SJCRH30 (cell line): Measurements from ENCODE around the gene ACACB. TPM values are rescaled to one million over a fixed set of nuclear protein-coding genes. Genes with fewer than 3 reads are reported as not detected.

Experiments used
- DNase-seq, 2 experiments: peaks; one replicate each; pipeline ENCODE4 v3.0.0-alpha.2; 2015 to 2020
- H3K27ac ChIP-seq: fragments of 250-450 bp; sonication (Bioruptor Pico); 2 replicates; pipeline ENCODE4 v1.5.1; 2020; ENCODE audit warnings: mild to moderate bottlenecking, moderate library complexity
- H3K27me3 ChIP-seq: fragments of 250-450 bp; sonication (Bioruptor Pico); 2 replicates; pipeline ENCODE4 v1.5.1; 2020; ENCODE audit warnings: mild to moderate bottlenecking, moderate library complexity
- H3K36me3 ChIP-seq: fragments of 250-450 bp; sonication (Bioruptor Pico); 2 replicates; pipeline ENCODE4 v1.5.1; 2020; ENCODE audit warnings: mild to moderate bottlenecking, moderate library complexity
- H3K4me1 ChIP-seq: fragments of 250-450 bp; sonication (Bioruptor Pico); 2 replicates; pipeline ENCODE4 v1.5.1; 2020; ENCODE audit warnings: mild to moderate bottlenecking, moderate library complexity
- H3K4me3 ChIP-seq: fragments of 250-450 bp; sonication (Bioruptor Pico); 2 replicates; pipeline ENCODE4 v1.5.1; 2020; ENCODE audit warnings: mild to moderate bottlenecking, moderate library complexity
- H3K9me3 ChIP-seq: fragments of 250-450 bp; sonication (Bioruptor Pico); replicated peaks from 2 replicates; pipeline ENCODE4 v1.5.1; 2020; ENCODE audit warnings: mild to moderate bottlenecking, moderate library complexity
- total RNA-seq: library from RNA; depleted of rRNA; stranded (reverse); fragments of >200 nt; shearing (Covaris generic); gene quantifications from 2 replicates; pipeline ENCODE4 v1.2.3, GENCODE V29; 2014

The ACACB gene
- total RNA-seq, 1 experiment from 2014 or later = 3.3 TPM

DNA sequence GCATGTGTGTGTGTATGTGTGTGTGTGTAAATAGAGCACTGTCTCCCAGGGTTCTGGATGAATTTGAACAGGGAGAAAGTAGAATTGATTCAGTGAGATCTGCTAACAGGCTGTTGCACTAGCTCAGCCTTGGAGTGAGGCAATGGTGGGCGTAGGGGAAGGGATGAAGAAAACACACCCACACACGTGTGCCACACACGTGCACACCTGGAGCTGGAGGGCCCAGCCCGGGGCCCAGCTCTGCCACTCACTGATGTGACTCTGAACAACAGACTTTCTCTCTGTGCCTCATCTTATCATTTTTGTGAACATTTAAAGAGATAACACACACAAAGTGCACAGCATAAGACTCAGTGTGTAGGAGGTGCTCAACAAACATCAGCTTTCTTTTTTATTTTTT is 4.2 kb downstream of the ACACB start:
- H3K4me3 ChIP-seq = no peak overlapping the region
- H3K36me3 ChIP-seq = no peaks in the 10 kb centered on the region
- no peak overlapping the region for H3K27ac ChIP-seq
- peaks cover 7% of the 10 kb centered on the region; the same call in 1 of the 2 replicates for H3K4me1 ChIP-seq
- no peaks in the 10 kb centered on the region for H3K27me3 ChIP-seq
- H3K9me3 ChIP-seq = no peaks in the 10 kb centered on the region
- DNase-seq = no peak

GRCh38 chr12:109121346-109121880 is 5.0 kb downstream of the ACACB start:
- peaks cover 2% of the 10 kb centered on the region; the same call in 1 of the 2 replicates for H3K4me1 ChIP-seq
- H3K27me3 ChIP-seq = no peaks in the 10 kb centered on the region
- no peak overlapping the region for H3K27ac ChIP-seq
- DNase-seq = no peak
- no peak overlapping the region for H3K4me3 ChIP-seq
- no peaks in the 10 kb centered on the region for H3K9me3 ChIP-seq
- H3K36me3 ChIP-seq = no peaks in the 10 kb centered on the region

GRCh38 chr12:109124878-109125648 is 8.7 kb downstream of the ACACB start:
- Histone ChIP-seq H3K9me3 (no peaks in the 10 kb centered on the region), H3K27ac (no peak overlapping the region), H3K4me3 (no peak overlapping the region), H3K36me3 (no peaks in the 10 kb centered on the region), H3K27me3 (no peaks in the 10 kb centered on the region), H3K4me1 (no peaks in the 10 kb centered on the region; the same call in 1 of the 2 replicates)
- DNase-seq = no peak

DNA sequence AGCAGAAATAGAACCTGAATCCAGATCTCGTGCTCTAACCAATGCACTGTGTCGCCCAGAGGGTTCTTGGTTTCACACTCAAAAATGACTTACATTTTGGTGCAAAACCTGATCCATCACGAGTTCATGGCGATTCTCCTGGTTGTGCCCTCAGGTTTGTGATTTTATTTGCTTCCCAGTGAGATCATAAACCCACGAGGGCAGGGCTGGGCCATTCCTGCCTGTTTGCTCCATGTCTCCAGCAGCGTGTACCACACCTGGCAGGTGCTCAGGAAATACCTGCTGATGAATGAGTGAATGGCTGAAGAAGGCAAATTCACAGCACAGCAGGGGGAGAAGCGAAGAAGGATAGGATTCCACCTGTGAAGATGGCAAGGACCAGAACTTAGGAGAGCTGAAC is 9.4 kb downstream of the ACACB start:
- Histone ChIP-seq H3K27ac (no peak overlapping the region), H3K4me1 (peaks cover 4% of the 10 kb centered on the region), H3K9me3 (no peaks in the 10 kb centered on the region), H3K27me3 (no peaks in the 10 kb centered on the region), H3K36me3 (no peaks in the 10 kb centered on the region), H3K4me3 (no peak overlapping the region)
- DNase-seq = no peak

GRCh38 chr12:109126784-109127183 is 10.4 kb downstream of the ACACB start:
- no peak overlapping the region for H3K27ac ChIP-seq
- H3K4me3 ChIP-seq = no peak overlapping the region
- DNase-seq = no peak
- no peaks in the 10 kb centered on the region for H3K27me3 ChIP-seq
- no peaks in the 10 kb centered on the region for H3K36me3 ChIP-seq
- H3K4me1 ChIP-seq = peaks cover 14% of the 10 kb centered on the region
- no peaks in the 10 kb centered on the region for H3K9me3 ChIP-seq

- Histone ChIP-seq H3K36me3 (no peaks in the 10 kb centered on the region), H3K4me3 (no peak overlapping the region), H3K4me1 (peaks cover 16% of the 10 kb centered on the region), H3K27ac (no peak overlapping the region), H3K9me3 (no peaks in the 10 kb centered on the region), H3K27me3 (no peaks in the 10 kb centered on the region)
- DNase-seq = no peak
These were observed 11.3 kb downstream of the ACACB start for GRCh38 chr12:109127533-109128242.

DNA sequence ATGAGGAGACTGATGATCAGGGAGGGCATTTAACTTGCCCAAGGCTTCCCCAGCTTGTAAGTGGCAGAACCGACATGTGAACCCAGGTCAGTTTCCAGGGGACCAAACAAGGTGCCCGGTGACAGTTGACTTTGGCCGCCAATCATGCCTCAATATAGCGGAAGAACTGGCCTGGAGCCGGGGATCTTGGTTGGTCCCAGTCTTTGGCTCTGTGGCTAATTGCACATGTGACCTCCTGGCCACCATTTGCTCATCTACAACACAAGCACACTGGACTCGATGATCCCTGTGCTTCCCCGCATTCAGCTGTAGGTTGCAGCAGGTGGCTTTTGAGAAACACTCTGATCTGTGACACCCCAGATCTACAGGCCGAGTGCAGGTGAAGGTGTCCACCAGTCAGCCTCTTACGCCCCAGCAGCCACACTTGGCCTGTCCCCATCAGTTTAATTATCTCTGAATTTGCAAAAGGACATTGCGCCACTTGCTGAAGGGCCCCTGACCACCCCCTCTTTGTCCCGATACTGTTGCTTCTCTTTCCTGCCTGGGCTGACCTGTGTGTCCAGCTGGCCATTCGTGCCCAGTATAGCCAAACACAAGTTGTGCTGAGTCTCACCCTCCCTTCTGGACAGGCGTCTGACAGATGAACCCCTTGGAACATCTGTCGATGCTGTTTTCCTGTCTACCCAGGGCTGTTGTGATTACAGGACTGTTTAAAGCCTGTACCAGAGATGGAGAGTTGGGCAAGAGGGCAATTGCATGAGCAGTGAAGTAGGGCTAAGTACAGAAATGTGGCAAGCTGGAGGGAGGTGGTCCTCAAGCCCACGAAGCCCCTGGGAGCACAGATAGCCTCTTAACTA is 14.1 kb downstream of the ACACB start:
- Histone ChIP-seq H3K4me3 (no peak overlapping the region; the same call in 1 of the 2 replicates), H3K4me1 (peaks cover 16% of the 10 kb centered on the region), H3K27ac (peak overlapping the region; percentile 56), H3K27me3 (no peaks in the 10 kb centered on the region), H3K9me3 (no peaks in the 10 kb centered on the region), H3K36me3 (no peaks in the 10 kb centered on the region)
- DNase-seq = peak; percentile 9 to 30

DNA sequence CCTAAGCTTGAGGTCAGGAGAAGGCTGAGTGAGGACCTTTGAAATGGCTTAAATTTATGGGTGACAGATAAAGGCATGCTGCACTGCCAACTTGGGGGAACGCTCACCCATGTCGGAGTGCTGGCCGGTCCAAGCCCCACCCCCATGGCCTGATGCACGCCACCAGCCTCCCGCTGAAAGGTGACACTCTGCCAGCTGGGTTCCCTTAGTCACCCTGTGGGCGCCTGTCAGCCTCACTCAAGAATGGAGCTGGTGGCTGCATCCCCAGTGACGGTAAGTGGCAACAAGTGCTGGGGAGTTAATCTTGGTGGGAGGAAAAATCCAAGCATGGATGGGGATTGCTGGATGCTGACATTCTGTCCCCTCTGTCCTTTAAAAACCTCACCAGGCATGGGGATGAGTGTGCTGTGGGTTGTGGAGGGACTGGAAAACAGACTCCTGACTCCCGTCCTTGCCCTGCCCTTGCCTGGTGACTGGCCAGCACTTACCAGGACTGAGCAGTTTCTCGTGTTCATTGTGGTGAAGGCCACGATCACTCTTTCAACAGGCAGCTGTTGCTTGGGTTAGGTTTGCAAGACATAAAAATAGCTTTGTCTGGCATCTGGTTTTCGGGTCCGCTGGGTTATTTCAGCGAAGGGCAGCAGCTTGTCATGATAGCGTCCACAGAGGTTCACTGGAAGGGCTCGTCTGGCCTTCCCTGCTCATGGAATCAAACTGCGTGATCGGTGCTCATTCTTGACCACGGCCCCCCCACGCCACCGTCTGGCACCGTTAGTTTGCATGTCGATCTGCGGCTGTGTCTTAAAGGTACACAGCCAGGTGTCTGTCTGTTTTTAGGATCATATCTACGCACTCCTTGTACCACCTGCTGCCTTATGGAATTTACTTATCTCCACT is 15.0 kb downstream of the ACACB start:
- peak; percentile 72 to 75 for DNase-seq
- Histone ChIP-seq H3K27me3 (no peaks in the 10 kb centered on the region), H3K36me3 (no peaks in the 10 kb centered on the region), H3K27ac (peak overlapping the region; percentile 56), H3K4me3 (peak overlapping the region; percentile 16; the same call in 1 of the 2 replicates), H3K9me3 (no peaks in the 10 kb centered on the region; the same call in 1 of the 2 replicates), H3K4me1 (peaks cover 16% of the 10 kb centered on the region)

DNA sequence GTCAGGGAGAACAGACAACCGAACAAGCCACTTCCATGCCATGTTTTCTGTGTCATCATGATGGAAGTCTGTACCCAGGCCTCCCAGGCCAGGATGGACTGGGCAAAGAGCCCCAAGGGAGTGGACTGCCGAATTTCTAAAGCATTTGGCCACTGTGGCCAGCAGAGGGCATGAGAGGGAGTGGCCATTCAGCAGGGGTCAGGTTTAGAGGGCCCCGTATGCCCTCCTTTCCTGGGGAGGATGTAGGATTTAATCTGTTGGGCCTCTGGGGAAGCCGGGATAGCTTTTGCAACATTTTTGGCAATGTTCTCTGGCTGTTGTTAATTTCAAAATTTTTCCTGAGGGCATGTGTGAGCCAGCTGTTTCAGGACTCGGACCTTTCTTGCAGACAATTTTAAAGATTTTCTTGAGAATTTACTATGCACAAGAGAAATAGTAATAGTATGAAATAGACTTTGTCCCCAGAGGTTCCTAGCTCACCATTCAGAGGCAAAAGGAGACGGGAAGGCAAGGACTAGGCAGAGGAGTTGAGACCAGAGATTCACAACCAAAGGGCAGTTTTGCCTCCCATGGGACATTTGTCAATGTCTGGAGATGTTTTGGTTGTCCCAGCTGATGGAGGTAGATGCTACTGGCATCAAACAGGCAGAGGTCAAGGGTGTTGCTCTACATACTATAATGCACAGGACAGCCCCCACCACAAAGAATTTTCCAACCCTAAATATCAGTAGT is 18.0 kb downstream of the ACACB start:
- no peaks in the 10 kb centered on the region; the same call in 1 of the 2 replicates for H3K9me3 ChIP-seq
- no peaks in the 10 kb centered on the region for H3K36me3 ChIP-seq
- peak; percentile 37 to 58 for DNase-seq
- no peak overlapping the region for H3K4me3 ChIP-seq
- no peaks in the 10 kb centered on the region for H3K27me3 ChIP-seq
- no peak overlapping the region for H3K27ac ChIP-seq
- peaks cover 16% of the 10 kb centered on the region for H3K4me1 ChIP-seq

GRCh38 chr12:109137055-109137454 is 20.7 kb downstream of the ACACB start:
- Histone ChIP-seq H3K27ac (no peak overlapping the region), H3K27me3 (no peaks in the 10 kb centered on the region), H3K4me1 (no peaks in the 10 kb centered on the region; the same call in none of the 2 replicates), H3K4me3 (no peak overlapping the region), H3K36me3 (no peaks in the 10 kb centered on the region), H3K9me3 (no peaks in the 10 kb centered on the region; the same call in 1 of the 2 replicates)
- DNase-seq = no peak

GRCh38 chr12:109139360-109139759 is 23.0 kb downstream of the ACACB start:
- H3K36me3 ChIP-seq = no peaks in the 10 kb centered on the region
- H3K4me3 ChIP-seq = no peak overlapping the region
- H3K27ac ChIP-seq = no peak overlapping the region
- no peaks in the 10 kb centered on the region; the same call in 1 of the 2 replicates for H3K9me3 ChIP-seq
- no peaks in the 10 kb centered on the region for H3K4me1 ChIP-seq
- no peaks in the 10 kb centered on the region for H3K27me3 ChIP-seq
- DNase-seq = no peak

GRCh38 chr12:109139791-109140190 is 23.4 kb downstream of the ACACB start:
- Histone ChIP-seq H3K9me3 (no peaks in the 10 kb centered on the region; the same call in 1 of the 2 replicates), H3K4me1 (no peaks in the 10 kb centered on the region), H3K4me3 (no peak overlapping the region), H3K27me3 (no peaks in the 10 kb centered on the region), H3K36me3 (no peaks in the 10 kb centered on the region), H3K27ac (no peak overlapping the region)
- DNase-seq = no peak

DNA sequence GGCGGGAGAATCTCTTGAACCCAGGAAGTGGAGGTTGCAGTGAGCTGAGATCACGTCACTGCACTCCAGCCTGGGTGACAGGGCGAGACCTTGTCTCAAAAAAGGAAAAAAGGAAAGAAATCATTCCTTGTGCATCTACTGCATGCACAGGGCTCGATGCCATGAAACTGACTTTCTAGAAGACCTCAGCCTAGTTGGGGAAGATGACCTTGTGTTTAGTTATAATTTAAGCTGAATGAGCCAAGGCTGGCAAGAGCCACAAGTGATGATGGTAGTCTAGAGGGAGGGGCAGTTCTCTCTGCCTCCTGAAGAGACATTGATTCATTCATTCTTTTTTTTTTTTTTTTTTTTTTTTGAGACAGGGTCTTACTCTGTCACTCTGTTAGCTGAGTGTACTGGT is 24.2 kb downstream of the ACACB start:
- DNase-seq = no peak
- H3K27ac ChIP-seq = no peak overlapping the region
- no peak overlapping the region for H3K4me3 ChIP-seq
- no peaks in the 10 kb centered on the region; the same call in 1 of the 2 replicates for H3K9me3 ChIP-seq
- H3K36me3 ChIP-seq = no peaks in the 10 kb centered on the region
- no peaks in the 10 kb centered on the region for H3K27me3 ChIP-seq
- no peaks in the 10 kb centered on the region for H3K4me1 ChIP-seq
